Karpas-422 (cell line): ENCODE measurements around the gene EPO. TPM values are rescaled to one million over a fixed set of nuclear protein-coding genes. Genes with fewer than 3 reads are reported as not detected.

Experiments used
- DNase-seq: peaks from one replicate; pipeline ENCODE4 v3.0.0-alpha.2; 2015
- H2AFZ ChIP-seq: fragments of 200-600 bp; sonication (generic); 2 replicates; pipeline ENCODE4 v1.6.1; 2014; ENCODE audit warnings: antibody characterized with exemption, low read length, mixed read lengths
- H3K27ac ChIP-seq: fragments of 200-600 bp; sonication (generic); 2 replicates; pipeline ENCODE4 v1.5.1; 2014; ENCODE audit warnings: mild to moderate bottlenecking, low read length, moderate library complexity
- H3K27me3 ChIP-seq: fragments of 200-600 bp; sonication (generic); 2 replicates; pipeline ENCODE4 v1.6.1; 2014; ENCODE audit warnings: low read length, mixed read lengths
- H3K36me3 ChIP-seq: fragments of 200-600 bp; sonication (generic); 2 replicates; pipeline ENCODE4 v1.6.1; 2014; ENCODE audit warnings: low read length, mixed read lengths; ENCODE audit not compliant: insufficient read depth
- H3K4me1 ChIP-seq: fragments of 200-600 bp; sonication (generic); 2 replicates; pipeline ENCODE4 v1.6.1; 2014; ENCODE audit warnings: mild to moderate bottlenecking, low read length, mixed read lengths
- H3K4me2 ChIP-seq: fragments of 200-600 bp; sonication (generic); 2 replicates; pipeline ENCODE4 v1.6.1; 2014; ENCODE audit warnings: low read length, low read depth, mild to moderate bottlenecking; ENCODE audit not compliant: poor library complexity, severe bottlenecking
- H3K4me3 ChIP-seq: fragments of 200-600 bp; sonication (generic); 2 replicates; pipeline ENCODE4 v1.5.1; 2014; ENCODE audit warnings: mild to moderate bottlenecking, antibody characterized with exemption, low read length, mixed read lengths
- H3K79me2 ChIP-seq: fragments of 200-600 bp; sonication (generic); 2 replicates; pipeline ENCODE4 v1.6.1; 2014; ENCODE audit warnings: mild to moderate bottlenecking, low read length, mixed read lengths
- H3K9ac ChIP-seq: fragments of 200-600 bp; sonication (generic); 2 replicates; pipeline ENCODE4 v1.6.0; 2014; ENCODE audit warnings: low read length
- H3K9me2 ChIP-seq: fragments of 200-600 bp; sonication (generic), shearing (Covaris generic); replicated peaks from 2 replicates; pipeline ENCODE4 v1.6.0; 2014; ENCODE audit warnings: mild to moderate bottlenecking, low read length, moderate library complexity; ENCODE audit not compliant: insufficient read depth
- H3K9me3 ChIP-seq: fragments of 300-700, 200-600 bp; sonication (generic); 2 replicates; pipeline ENCODE4 v1.6.1; 2014; ENCODE audit warnings: low read length, mixed read lengths
- H4K20me1 ChIP-seq: fragments of 200-600 bp; sonication (generic); 2 replicates; pipeline ENCODE4 v1.6.1; 2014; ENCODE audit warnings: mild to moderate bottlenecking, antibody characterized with exemption, low read length, low read depth; ENCODE audit not compliant: insufficient read depth
- total RNA-seq: library from RNA; depleted of rRNA; stranded (reverse); fragments of >200 nt; shearing (Covaris generic); gene quantifications from 2 replicates; pipeline ENCODE4 v1.2.3, GENCODE V29; 2014; ENCODE audit warnings: low replicate concordance

EPO gene
- total RNA-seq, 1 experiment from 2014 or later, result not detected

DNA sequence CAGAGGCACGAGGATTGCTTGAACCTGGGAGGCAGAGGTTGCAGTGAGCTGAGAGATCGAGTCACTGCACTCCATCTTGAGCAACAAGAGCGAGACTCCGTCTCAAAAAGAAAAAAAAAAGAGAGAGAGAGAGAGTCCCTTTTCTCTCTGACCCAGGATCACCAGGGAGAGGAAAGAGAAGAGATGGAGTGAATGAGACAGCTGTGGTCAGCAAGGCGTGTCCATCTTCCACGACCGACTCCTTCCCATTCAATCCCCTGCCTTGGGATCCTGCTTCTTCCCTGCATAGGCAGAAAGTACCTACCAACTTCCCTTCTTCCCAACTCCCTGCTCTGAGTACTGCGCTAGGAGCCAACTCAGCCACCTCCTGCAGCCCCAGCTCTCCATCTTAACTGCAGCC is 7.9 kb downstream of the EPO start:
- DNase-seq, result no peak
- no peaks in the 10 kb centered on the region for H3K36me3 ChIP-seq
- H3K27ac ChIP-seq, result no peak overlapping the region
- H2AFZ ChIP-seq, result no peak overlapping the region
- no peak overlapping the region for H3K4me3 ChIP-seq
- H3K4me1 ChIP-seq, result no peaks in the 10 kb centered on the region; the same call in 1 of the 2 replicates
- H3K9ac ChIP-seq, result no peak overlapping the region
- H3K9me3 ChIP-seq, result no peaks in the 10 kb centered on the region
- no peaks in the 10 kb centered on the region for H3K9me2 ChIP-seq
- no peak overlapping the region for H3K4me2 ChIP-seq
- H4K20me1 ChIP-seq, result no peaks in the 10 kb centered on the region
- no peaks in the 10 kb centered on the region for H3K27me3 ChIP-seq
- no peaks in the 10 kb centered on the region for H3K79me2 ChIP-seq

GRCh38 chr7:100730136-100730800 is 10.0 kb downstream of the EPO start:
- H4K20me1 ChIP-seq, result no peaks in the 10 kb centered on the region
- H3K4me3 ChIP-seq, result no peak overlapping the region
- no peaks in the 10 kb centered on the region for H3K27me3 ChIP-seq
- H3K9me3 ChIP-seq, result no peaks in the 10 kb centered on the region
- DNase-seq, result no peak
- H3K9me2 ChIP-seq, result no peaks in the 10 kb centered on the region
- no peak overlapping the region for H3K9ac ChIP-seq
- no peak overlapping the region for H3K4me2 ChIP-seq
- no peaks in the 10 kb centered on the region for H3K36me3 ChIP-seq
- H2AFZ ChIP-seq, result no peak overlapping the region
- H3K27ac ChIP-seq, result no peak overlapping the region
- H3K4me1 ChIP-seq, result no peaks in the 10 kb centered on the region
- H3K79me2 ChIP-seq, result no peaks in the 10 kb centered on the region

DNA sequence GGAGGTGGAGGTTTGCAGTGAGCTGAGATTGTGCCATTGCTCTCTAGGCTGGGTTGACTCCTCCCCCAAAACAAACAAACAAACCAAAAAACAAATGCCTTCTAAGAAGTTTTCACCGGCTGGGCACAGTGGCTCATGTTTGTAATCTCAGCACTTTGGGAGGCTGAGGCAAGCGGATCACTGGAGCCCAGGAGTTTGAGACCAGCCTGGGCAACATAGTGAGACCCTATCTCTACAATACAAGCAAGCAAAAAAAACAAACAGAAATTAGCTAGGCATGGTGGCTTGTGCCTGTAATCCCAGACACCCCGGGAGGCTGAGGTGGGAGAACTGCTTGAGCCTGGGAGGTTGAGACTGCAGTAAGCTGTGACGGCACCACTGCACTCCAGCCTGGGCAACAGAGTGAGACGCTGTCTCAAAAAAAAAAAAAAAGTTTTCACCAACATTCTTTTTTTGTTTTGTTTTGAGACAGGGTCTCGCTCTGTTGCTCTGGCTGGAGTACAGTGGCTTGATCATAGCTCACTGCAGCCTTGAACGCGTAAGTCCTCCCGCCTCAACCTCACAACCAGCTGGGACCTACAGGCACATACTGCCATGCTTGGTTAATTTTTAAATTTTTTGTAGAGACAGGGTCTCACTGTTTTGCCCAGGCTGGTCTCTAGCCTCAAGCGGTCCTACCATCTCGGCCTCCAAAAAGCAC is 11.8 kb downstream of the EPO start:
- H3K9me2 ChIP-seq, result no peaks in the 10 kb centered on the region
- H3K27ac ChIP-seq, result no peak overlapping the region
- no peaks in the 10 kb centered on the region for H3K36me3 ChIP-seq
- H3K27me3 ChIP-seq, result no peaks in the 10 kb centered on the region
- no peaks in the 10 kb centered on the region for H3K79me2 ChIP-seq
- H3K9me3 ChIP-seq, result no peaks in the 10 kb centered on the region
- H3K4me2 ChIP-seq, result no peak overlapping the region
- H3K4me1 ChIP-seq, result no peaks in the 10 kb centered on the region
- H3K9ac ChIP-seq, result no peak overlapping the region
- DNase-seq, result no peak
- no peak overlapping the region for H3K4me3 ChIP-seq
- no peak overlapping the region for H2AFZ ChIP-seq
- H4K20me1 ChIP-seq, result no peaks in the 10 kb centered on the region

- H3K9ac ChIP-seq, result no peak overlapping the region
- H3K79me2 ChIP-seq, result no peaks in the 10 kb centered on the region
- DNase-seq, result no peak
- H3K27ac ChIP-seq, result no peak overlapping the region
- H3K27me3 ChIP-seq, result no peaks in the 10 kb centered on the region
- H3K4me2 ChIP-seq, result no peak overlapping the region
- H4K20me1 ChIP-seq, result no peaks in the 10 kb centered on the region
- H2AFZ ChIP-seq, result no peak overlapping the region
- H3K4me1 ChIP-seq, result no peaks in the 10 kb centered on the region
- H3K9me2 ChIP-seq, result no peaks in the 10 kb centered on the region
- no peaks in the 10 kb centered on the region for H3K9me3 ChIP-seq
- no peaks in the 10 kb centered on the region for H3K36me3 ChIP-seq
- H3K4me3 ChIP-seq, result no peak overlapping the region
Measured at GRCh38 chr7:100735730-100736129, 15.5 kb downstream of the EPO start.

DNA sequence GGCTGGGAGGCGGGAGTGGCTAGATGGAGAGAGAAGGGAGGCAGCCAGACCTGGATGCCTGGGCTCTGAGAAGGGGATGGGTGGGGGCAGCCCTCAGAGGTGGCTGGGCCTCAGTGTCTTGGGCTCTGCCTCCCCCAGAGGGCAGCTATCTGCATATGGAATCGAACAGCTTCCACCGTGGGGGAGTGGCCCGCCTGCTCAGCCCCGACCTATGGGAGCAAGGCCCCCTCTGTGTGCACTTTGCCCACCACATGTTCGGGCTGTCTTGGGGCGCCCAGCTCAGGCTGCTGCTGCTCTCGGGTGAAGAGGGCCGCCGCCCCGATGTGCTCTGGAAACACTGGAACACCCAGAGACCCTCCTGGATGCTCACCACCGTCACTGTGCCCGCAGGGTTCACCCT is 16.4 kb downstream of the EPO start:
- no peak for DNase-seq
- no peak overlapping the region for H3K9ac ChIP-seq
- no peaks in the 10 kb centered on the region for H3K27me3 ChIP-seq
- no peaks in the 10 kb centered on the region for H3K9me2 ChIP-seq
- H3K4me2 ChIP-seq, result no peak overlapping the region
- H3K4me1 ChIP-seq, result no peaks in the 10 kb centered on the region
- H2AFZ ChIP-seq, result no peak overlapping the region
- H3K4me3 ChIP-seq, result no peak overlapping the region
- H3K27ac ChIP-seq, result no peak overlapping the region
- no peaks in the 10 kb centered on the region for H3K36me3 ChIP-seq
- no peaks in the 10 kb centered on the region for H3K79me2 ChIP-seq
- H3K9me3 ChIP-seq, result no peaks in the 10 kb centered on the region
- H4K20me1 ChIP-seq, result no peaks in the 10 kb centered on the region

DNA sequence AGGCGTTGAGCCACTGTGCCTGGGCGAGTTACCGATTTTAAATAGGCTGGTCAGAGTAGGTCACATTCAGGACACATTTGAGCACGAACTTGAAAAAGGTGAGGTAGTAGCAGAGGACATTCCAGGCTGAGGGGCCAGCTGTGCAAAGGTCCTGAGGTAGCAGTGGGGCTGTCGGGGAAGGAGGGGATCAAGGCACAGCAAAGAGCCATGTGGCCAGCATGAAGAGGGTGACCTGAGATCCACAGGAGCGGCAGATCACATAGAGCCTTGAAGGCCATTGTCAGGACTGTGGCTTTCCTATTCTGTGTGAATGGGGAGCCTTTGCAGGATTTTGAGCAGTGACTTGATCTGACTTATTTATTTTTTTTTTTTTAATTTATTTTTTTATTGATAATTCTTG is 19.7 kb downstream of the EPO start:
- Histone ChIP-seq H3K4me2 (no peak overlapping the region), H3K9me2 (no peaks in the 10 kb centered on the region), H3K27me3 (no peaks in the 10 kb centered on the region), H3K79me2 (no peaks in the 10 kb centered on the region), H3K27ac (no peak overlapping the region), H3K9ac (no peak overlapping the region), H2AFZ (no peak overlapping the region), H4K20me1 (no peaks in the 10 kb centered on the region), H3K4me1 (no peaks in the 10 kb centered on the region), H3K4me3 (no peak overlapping the region), H3K36me3 (no peaks in the 10 kb centered on the region), H3K9me3 (no peaks in the 10 kb centered on the region)
- DNase-seq, result no peak

GRCh38 chr7:100744605-100745004 is 24.3 kb downstream of the EPO start:
- no peaks in the 10 kb centered on the region for H4K20me1 ChIP-seq
- H3K4me1 ChIP-seq, result no peaks in the 10 kb centered on the region
- no peak for DNase-seq
- no peaks in the 10 kb centered on the region for H3K9me3 ChIP-seq
- no peak overlapping the region for H3K9ac ChIP-seq
- H3K27me3 ChIP-seq, result no peaks in the 10 kb centered on the region
- H3K27ac ChIP-seq, result no peak overlapping the region
- no peak overlapping the region for H2AFZ ChIP-seq
- no peak overlapping the region for H3K4me3 ChIP-seq
- no peaks in the 10 kb centered on the region for H3K9me2 ChIP-seq
- no peaks in the 10 kb centered on the region for H3K36me3 ChIP-seq
- no peak overlapping the region for H3K4me2 ChIP-seq
- no peaks in the 10 kb centered on the region for H3K79me2 ChIP-seq

DNA sequence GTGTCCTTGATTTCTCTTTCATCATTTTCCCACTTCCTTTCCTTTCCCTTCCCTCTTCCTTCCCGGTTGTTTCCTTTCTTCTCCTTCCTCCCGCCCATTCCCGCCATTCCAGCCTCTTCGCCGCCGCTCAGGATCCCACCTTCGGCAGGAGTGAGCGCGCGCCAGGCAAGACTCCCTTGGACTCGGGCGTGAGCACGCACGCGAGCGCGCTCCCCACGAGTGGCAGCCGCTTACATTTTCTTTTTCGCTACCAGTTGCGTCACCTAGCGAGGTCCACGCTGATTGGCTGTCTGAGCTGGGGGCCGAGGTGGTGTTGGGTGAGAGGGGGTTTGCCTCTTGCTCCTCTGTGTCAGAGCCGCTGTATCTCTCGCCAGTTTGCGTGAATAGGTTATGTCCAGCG is 24.9 kb downstream of the EPO start:
- H3K27ac ChIP-seq, result no peak overlapping the region
- no peaks in the 10 kb centered on the region for H3K27me3 ChIP-seq
- no peaks in the 10 kb centered on the region for H3K36me3 ChIP-seq
- H2AFZ ChIP-seq, result no peak overlapping the region
- no peak for DNase-seq
- H3K9ac ChIP-seq, result no peak overlapping the region
- no peaks in the 10 kb centered on the region for H3K9me3 ChIP-seq
- no peak overlapping the region for H3K4me3 ChIP-seq
- no peaks in the 10 kb centered on the region for H3K79me2 ChIP-seq
- no peaks in the 10 kb centered on the region for H3K4me1 ChIP-seq
- no peaks in the 10 kb centered on the region for H3K9me2 ChIP-seq
- no peak overlapping the region for H3K4me2 ChIP-seq
- no peaks in the 10 kb centered on the region for H4K20me1 ChIP-seq
